ENCODE results near the gene UBE2D4.
A peak's percentile ranks its signal among the peaks of the same experiment; 100 is the strongest.
"Not testable (repeated sequence)": the region's sequence is repeated elsewhere in the genome, so short reads cannot be mapped to it uniquely, and the experiment has no call there.

Gene UBE2D4

GRCh38 chr7:43968172-43969040 is 42.2 kb downstream of the UBE2D4 start:
- DNase-seq (ENCODE audit: low read depth): not testable (repeated sequence)

- DNase-seq (ENCODE audit: low read depth): not testable (repeated sequence)
These were observed 43.4 kb downstream of the UBE2D4 start for GRCh38 chr7:43969586-43969985.

- DNase-seq (ENCODE audit: low read depth): not testable (repeated sequence)
These were observed 44.5 kb downstream of the UBE2D4 start for GRCh38 chr7:43970698-43971097.

GRCh38 chr7:43974033-43974573 is 47.9 kb downstream of the UBE2D4 start:
- not testable (repeated sequence) for DNase-seq (ENCODE audit: low read depth)

GRCh38 chr7:43974725-43975482 is 48.7 kb downstream of the UBE2D4 start:
- not testable (repeated sequence) for DNase-seq (ENCODE audit: low read depth)

- no peak for DNase-seq (ENCODE audit: low read depth)
These were observed 51.3 kb downstream of the UBE2D4 start for GRCh38 chr7:43977525-43977924.

GRCh38 chr7:43978102-43978501 is 51.9 kb downstream of the UBE2D4 start:
- not testable (repeated sequence) for DNase-seq (ENCODE audit: low read depth)

- not testable (repeated sequence) for DNase-seq (ENCODE audit: low read depth)
These were observed 56.6 kb downstream of the UBE2D4 start for GRCh38 chr7:43982848-43983247.

- DNase-seq (ENCODE audit: low read depth): not testable (repeated sequence)
These were observed 57.5 kb downstream of the UBE2D4 start for GRCh38 chr7:43983736-43984135.

GRCh38 chr7:43985904-43986864 is 59.9 kb downstream of the UBE2D4 start:
- DNase-seq (ENCODE audit: low read depth): peak; percentile 80

GRCh38 chr7:43987476-43987875 is 61.2 kb downstream of the UBE2D4 start:
- DNase-seq (ENCODE audit: low read depth): not testable (repeated sequence)

- DNase-seq (ENCODE audit: low read depth): not testable (repeated sequence)
These were observed 63.9 kb downstream of the UBE2D4 start for GRCh38 chr7:43990011-43990585.

- DNase-seq (ENCODE audit: low read depth): not testable (repeated sequence)
These were observed 64.6 kb downstream of the UBE2D4 start for GRCh38 chr7:43990829-43991228.

GRCh38 chr7:43992896-43993295 is 66.7 kb downstream of the UBE2D4 start:
- DNase-seq (ENCODE audit: low read depth): not testable (repeated sequence)

- DNase-seq (ENCODE audit: low read depth): not testable (repeated sequence)
These were observed 68.4 kb downstream of the UBE2D4 start for GRCh38 chr7:43994681-43995080.

- not testable (repeated sequence) for DNase-seq (ENCODE audit: low read depth)
These were observed 71.3 kb downstream of the UBE2D4 start, which contains the start of gene SPDYE1 for GRCh38 chr7:43997532-43997931. SPDYE1 (plus strand) TSS chr7:43997897; CDS start chr7:43999950, 2,053 bp downstream.

Data from activated gamma-delta T cell treated with anti-CD3 and anti-CD28 coated beads, Interleukin-2, amount 50 U/mL, for 16 hours (primary cell).